ENCODE data around the gene HDAC4. TPM values are rescaled to one million over a fixed set of nuclear protein-coding genes. Genes with fewer than 3 reads are reported as not detected.

Gene HDAC4
- total and polyA plus RNA-seq, 2 of the 8 experiments (the other 6 are each of a cell fraction or from before 2014, with no cell fraction given), result 15.4 to 31.5 TPM

- H3K23ac ChIP-seq (ENCODE audit: insufficient read length), result no peak overlapping the region
- H2BK5ac ChIP-seq (ENCODE audit: low read depth, low read length), result no peak overlapping the region
- no peak overlapping the region for H3K14ac ChIP-seq (ENCODE audit: insufficient read length)
- H3K4me1 ChIP-seq (replicated peaks in 1 of 4; ENCODE audit: control insufficient read depth in 3 of 4, insufficient read depth in 4 of 4, low read length in 3 of 4), result no peaks in the 10 kb centered on the region
- H4K20me1 ChIP-seq (replicated peaks in 1 of 2; ENCODE audit: control insufficient read depth in 1 of 2, insufficient read depth in 2 of 2, low read length in 2 of 2), result peaks cover 2 to 6% of the 10 kb centered on the region in 2 experiments
- H2BK12ac ChIP-seq (ENCODE audit: low read depth, low read length), result no peak overlapping the region
- H2AFZ ChIP-seq (ENCODE audit: low read length), result no peak overlapping the region
- no peak overlapping the region for H2BK120ac ChIP-seq (replicated peaks; ENCODE audit: low read depth, low read length)
- no peak overlapping the region for H3K4me3 ChIP-seq (ENCODE audit: extremely low read depth in 1 of 4, insufficient read depth in 2 of 4, low read depth in 3 of 4, low read length in 4 of 4)
- H4K5ac ChIP-seq (ENCODE audit: insufficient read length, low read depth, low read length), result no peak overlapping the region
- peaks cover 6 to 15% (median 11%) of the 10 kb centered on the region in 4 experiments for H3K36me3 ChIP-seq (ENCODE audit: control insufficient read depth in 2 of 4, insufficient read depth in 4 of 4, low read length in 3 of 4)
- FAIRE-seq, result no peak
- H3K18ac ChIP-seq (ENCODE audit: extremely low read depth, low read length), result no peak overlapping the region
- H3K4me2 ChIP-seq (ENCODE audit: insufficient read depth in 1 of 2, low read depth in 2 of 2, low read length in 2 of 2), result no peak overlapping the region
- DNase-seq (ENCODE audit: low read depth in 1 of 2, low spot score in 2 of 2), result no peak
- H3K27ac ChIP-seq (ENCODE audit: low read depth, low read length), result no peak overlapping the region
- no peak overlapping the region for H3K9ac ChIP-seq (replicated peaks in 1 of 4; ENCODE audit: extremely low read depth in 1 of 4, low read depth in 3 of 4, low read length in 3 of 4)
- H2AK5ac ChIP-seq (ENCODE audit: low read depth, low read length), result no peak overlapping the region
- no peak overlapping the region for H4K91ac ChIP-seq (replicated peaks; ENCODE audit: insufficient read length, low read length)
- TF ChIP-seq NRF1 (IDR thresholded peaks at IDR 0.05; ENCODE audit: low read depth, low read length), result no peak
- no peak for TF ChIP-seq NANOG (IDR thresholded peaks at IDR 0.05; ENCODE audit: insufficient read depth, low read depth, low read length, poor library complexity, severe bottlenecking)
- no peak overlapping the region for H3K56ac ChIP-seq (replicated peaks; ENCODE audit: insufficient read length, low read depth, low read length)
- no peak overlapping the region for H2BK15ac ChIP-seq (ENCODE audit: low read length)
- H3K79me1 ChIP-seq (ENCODE audit: low read depth, low read length), result no peaks in the 10 kb centered on the region; the same call in 1 of the 2 replicates
- H2BK20ac ChIP-seq (ENCODE audit: low read length), result no peak overlapping the region
- H3K4ac ChIP-seq (replicated peaks; ENCODE audit: insufficient read length, low read depth, low read length), result no peak overlapping the region
- no peaks in the 10 kb centered on the region for H3K23me2 ChIP-seq (ENCODE audit: low read depth, low read length)
- H3K27me3 ChIP-seq (replicated peaks in 1 of 4; ENCODE audit: control insufficient read depth in 3 of 4, extremely low read depth in 1 of 4, insufficient read depth in 3 of 4, low read length in 3 of 4), result no peaks in the 10 kb centered on the region
- H3K79me2 ChIP-seq (ENCODE audit: control insufficient read depth in 1 of 2, insufficient read depth in 2 of 2, low read length in 2 of 2), result no peaks in the 10 kb centered on the region
- ChIA-PET CTCF (ENCODE audit: partially characterized antibody) (interaction anchor here (0.5 to 3.7 kb wide), 3 partner anchors 13 to 171 kb away, joined by 4 to 30 read pairs (median 4); no protein-coding TSS in a partner anchor), POLR2A (ENCODE audit: partially characterized antibody) (interaction anchor here (0.7 to 0.9 kb wide), 2 partner anchors 11 to 18 kb away, joined by 3 read pairs; no protein-coding TSS in a partner anchor)
- H4K8ac ChIP-seq (ENCODE audit: extremely low read depth, insufficient read depth, low read length), result no peak overlapping the region; the same call in 1 of the 2 replicates
- H3K9me3 ChIP-seq (ENCODE audit: insufficient read depth in 2 of 2, low read depth in 1 of 2, low read length in 1 of 2), result no peaks in the 10 kb centered on the region; a peak in 1 of 4 replicates
- 98% methylated on average over 15 of the region's 16 CpGs; no CpG with 5 or more reads in 1 of the 2 experiments for WGBS, 2 experiments (ENCODE audit: extremely low coverage in 1 of 2, insufficient coverage in 1 of 2, insufficient read length in 1 of 2, insufficient replicate concordance in 2 of 2, low coverage in 1 of 2, low lambda C conversion rate in 2 of 2, missing lambda C conversion rate in 1 of 2)
Observed at GRCh38 chr2:239130786-239131325, 270.0 kb downstream of the HDAC4 start.

All from H1 (cell line).